ENCODE results near the gene VSIR. TPM values are rescaled to one million over a fixed set of nuclear protein-coding genes. Genes with fewer than 3 reads are reported as not detected.

Gene VSIR
- total RNA-seq, 2 donors from 2014 or later = 36.1 to 56.0 TPM

GRCh38 chr10:71761541-71762113 is 11.7 kb downstream of the VSIR start:
- TF ChIP-seq, protein P1, sequence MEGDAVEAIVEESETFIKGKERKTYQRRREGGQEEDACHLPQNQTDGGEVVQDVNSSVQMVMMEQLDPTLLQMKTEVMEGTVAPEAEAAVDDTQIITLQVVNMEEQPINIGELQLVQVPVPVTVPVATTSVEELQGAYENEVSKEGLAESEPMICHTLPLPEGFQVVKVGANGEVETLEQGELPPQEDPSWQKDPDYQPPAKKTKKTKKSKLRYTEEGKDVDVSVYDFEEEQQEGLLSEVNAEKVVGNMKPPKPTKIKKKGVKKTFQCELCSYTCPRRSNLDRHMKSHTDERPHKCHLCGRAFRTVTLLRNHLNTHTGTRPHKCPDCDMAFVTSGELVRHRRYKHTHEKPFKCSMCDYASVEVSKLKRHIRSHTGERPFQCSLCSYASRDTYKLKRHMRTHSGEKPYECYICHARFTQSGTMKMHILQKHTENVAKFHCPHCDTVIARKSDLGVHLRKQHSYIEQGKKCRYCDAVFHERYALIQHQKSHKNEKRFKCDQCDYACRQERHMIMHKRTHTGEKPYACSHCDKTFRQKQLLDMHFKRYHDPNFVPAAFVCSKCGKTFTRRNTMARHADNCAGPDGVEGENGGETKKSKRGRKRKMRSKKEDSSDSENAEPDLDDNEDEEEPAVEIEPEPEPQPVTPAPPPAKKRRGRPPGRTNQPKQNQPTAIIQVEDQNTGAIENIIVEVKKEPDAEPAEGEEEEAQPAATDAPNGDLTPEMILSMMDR (IDR thresholded peaks at IDR 0.05) = no peak
- Histone ChIP-seq H3K36me3 (peaks cover 21% of the 10 kb centered on the region), H3K4me3 (no peak overlapping the region), H3K27me3 (no peaks in the 10 kb centered on the region), H3K27ac (no peak overlapping the region), H3K9me3 (no peaks in the 10 kb centered on the region), H3K4me1 (peaks cover 0 to 80% of the 10 kb centered on the region in 2 donors)
- DNase-seq (ENCODE audit: low spot score) = no peak

GRCh38 chr10:71761105-71761511 is 12.2 kb downstream of the VSIR start:
- no peaks in the 10 kb centered on the region for H3K27me3 ChIP-seq
- peaks cover 21% of the 10 kb centered on the region for H3K36me3 ChIP-seq
- H3K9me3 ChIP-seq = no peaks in the 10 kb centered on the region
- TF ChIP-seq, protein P1 (IDR thresholded peaks at IDR 0.05) = no peak
- no peak overlapping the region for H3K4me3 ChIP-seq
- H3K4me1 ChIP-seq = peaks cover 0 to 76% of the 10 kb centered on the region in 2 donors
- DNase-seq (ENCODE audit: low spot score) = no peak
- no peak overlapping the region for H3K27ac ChIP-seq

DNA sequence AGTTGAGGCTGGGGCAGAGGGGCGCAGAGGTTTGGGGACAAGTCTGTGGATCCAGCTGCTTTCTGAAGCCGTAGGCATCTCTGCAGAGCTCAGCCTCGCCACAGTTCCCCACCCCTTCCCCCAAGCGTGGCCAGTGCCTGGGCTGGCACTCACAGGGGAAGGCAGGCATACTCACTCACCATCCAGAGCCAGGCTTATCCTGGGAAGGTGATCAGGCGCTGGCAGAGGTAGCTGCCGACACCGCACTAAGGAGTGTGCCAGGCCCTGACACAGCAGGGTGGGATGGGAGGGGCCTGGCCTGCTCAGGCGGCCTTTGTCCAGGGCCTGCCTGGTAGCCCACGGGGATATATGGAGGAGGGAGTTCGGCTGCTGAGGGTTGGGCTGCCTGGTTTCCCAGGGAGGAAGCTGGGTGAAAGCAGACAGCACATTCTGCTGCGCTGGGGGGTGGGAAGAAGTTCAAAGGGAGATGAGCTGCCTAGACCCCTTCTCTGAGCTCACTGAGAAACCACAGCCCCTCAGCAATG is 15.9 kb downstream of the VSIR start:
- peaks cover 0 to 71% of the 10 kb centered on the region in 2 donors for H3K4me1 ChIP-seq
- peaks cover 34% of the 10 kb centered on the region for H3K36me3 ChIP-seq
- H3K27me3 ChIP-seq = no peaks in the 10 kb centered on the region
- no peak overlapping the region for H3K4me3 ChIP-seq
- no peaks in the 10 kb centered on the region for H3K9me3 ChIP-seq
- TF ChIP-seq, protein P1 (IDR thresholded peaks at IDR 0.05) = no peak
- no peak for DNase-seq (ENCODE audit: low spot score)
- H3K27ac ChIP-seq = peak overlapping the region; percentile 3 to 41

DNA sequence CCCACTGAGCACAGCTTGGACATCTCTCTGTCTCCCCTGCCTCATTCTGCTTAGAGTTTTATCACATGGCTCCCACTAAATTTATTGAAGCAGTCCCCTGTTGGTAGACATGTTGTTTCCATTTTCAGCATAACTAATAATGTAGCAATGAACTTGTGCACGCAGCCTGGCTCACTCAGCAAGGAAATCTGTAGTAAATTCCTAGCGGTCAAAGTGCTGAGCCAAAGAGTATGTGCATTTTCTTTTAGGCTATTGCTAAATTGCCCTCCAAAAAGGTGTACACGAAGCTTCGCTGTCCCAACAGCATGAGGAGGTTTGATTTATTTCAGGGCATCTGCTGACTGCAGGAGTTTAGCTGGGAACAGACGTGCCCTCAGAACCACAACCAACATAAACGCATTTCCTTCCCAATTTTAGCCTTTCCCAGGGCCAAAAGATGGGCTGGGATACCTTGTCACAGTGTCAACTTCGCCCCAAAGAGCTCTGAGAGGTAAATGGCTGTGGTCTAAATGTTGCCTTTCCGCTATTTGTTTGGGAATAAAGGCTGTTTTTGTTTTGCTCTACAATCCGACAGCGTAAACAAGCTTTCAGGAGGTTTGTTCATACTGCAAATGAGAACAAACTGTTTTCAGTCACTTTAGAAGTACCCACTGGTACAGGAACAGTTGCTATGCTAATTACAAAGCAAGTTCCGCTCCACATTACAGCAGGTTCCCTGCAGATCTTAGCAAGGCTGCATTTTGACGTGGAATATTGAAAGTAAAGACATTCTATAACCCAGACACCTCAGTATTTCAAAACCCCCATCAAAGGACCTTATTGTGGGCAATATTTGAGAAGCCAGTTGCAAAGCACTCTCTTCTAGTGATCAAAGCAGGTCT is 16.8 kb downstream of the VSIR start:
- H3K9me3 ChIP-seq = no peaks in the 10 kb centered on the region
- no peak for DNase-seq (ENCODE audit: low spot score)
- no peak overlapping the region for H3K4me3 ChIP-seq
- H3K27ac ChIP-seq = peak overlapping the region in 1 of 2 donors; percentile 41
- H3K4me1 ChIP-seq = peaks cover 0 to 68% of the 10 kb centered on the region in 2 donors
- TF ChIP-seq, protein P1 (IDR thresholded peaks at IDR 0.05) = no peak
- peaks cover 38% of the 10 kb centered on the region for H3K36me3 ChIP-seq
- H3K27me3 ChIP-seq = no peaks in the 10 kb centered on the region

- H3K4me3 ChIP-seq = no peak overlapping the region
- peaks cover 39% of the 10 kb centered on the region for H3K36me3 ChIP-seq
- peaks cover 0 to 62% of the 10 kb centered on the region in 2 donors for H3K4me1 ChIP-seq
- TF ChIP-seq, protein P1 (IDR thresholded peaks at IDR 0.05) = no peak
- no peaks in the 10 kb centered on the region for H3K9me3 ChIP-seq
- no peaks in the 10 kb centered on the region for H3K27me3 ChIP-seq
- no peak for DNase-seq (ENCODE audit: low spot score)
- H3K27ac ChIP-seq = no peak overlapping the region
Measured at GRCh38 chr10:71755179-71755879, 18.0 kb downstream of the VSIR start.

All from right atrium auricular region (tissue), 2 donors.